GM18873 (cell line): ENCODE data around the gene AQP2.

Experiments used
- ATAC-seq: cut with Tn5 transposase; IDR thresholded peaks from one replicate; pipeline ENCODE4 v1.9.1; 2021; ENCODE audit warnings: mild to moderate bottlenecking, moderate library complexity, moderate number of reproducible peaks; ENCODE audit not compliant: unreplicated experiment, low FRiP score

Gene AQP2

DNA sequence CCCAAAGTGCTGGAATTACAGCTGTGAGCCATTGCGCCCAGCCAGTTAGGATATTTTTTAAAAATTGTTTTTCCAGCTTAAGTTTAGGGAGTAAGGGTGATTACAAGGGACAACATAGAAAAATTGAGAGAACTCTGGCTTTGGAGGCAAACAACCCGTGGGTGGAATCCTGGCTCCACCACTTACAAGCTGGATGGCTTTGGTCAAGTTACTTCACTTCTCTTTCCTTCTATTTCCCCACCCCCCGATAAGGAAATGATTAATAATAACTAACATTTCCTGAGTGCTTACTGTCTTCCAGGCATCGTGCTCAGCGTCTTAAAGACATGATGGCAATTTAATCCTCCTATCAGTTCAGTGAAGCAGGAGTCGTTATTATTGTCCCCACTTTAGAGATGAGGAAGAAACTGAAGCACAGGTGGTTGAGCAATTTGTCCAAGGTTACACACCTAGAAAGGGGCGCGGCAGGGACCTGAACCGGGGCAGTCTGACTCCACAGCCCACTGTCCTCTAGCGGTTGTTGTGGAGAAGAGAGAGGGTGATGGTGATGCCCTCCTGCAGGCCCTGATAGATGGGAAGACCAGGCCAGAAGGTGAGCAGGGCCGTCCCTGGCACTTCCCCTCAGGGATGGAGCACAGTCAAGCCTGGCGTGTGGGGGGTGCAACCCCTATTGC is 30.2 kb upstream of the AQP2 start:
- ATAC-seq: no peak

DNA sequence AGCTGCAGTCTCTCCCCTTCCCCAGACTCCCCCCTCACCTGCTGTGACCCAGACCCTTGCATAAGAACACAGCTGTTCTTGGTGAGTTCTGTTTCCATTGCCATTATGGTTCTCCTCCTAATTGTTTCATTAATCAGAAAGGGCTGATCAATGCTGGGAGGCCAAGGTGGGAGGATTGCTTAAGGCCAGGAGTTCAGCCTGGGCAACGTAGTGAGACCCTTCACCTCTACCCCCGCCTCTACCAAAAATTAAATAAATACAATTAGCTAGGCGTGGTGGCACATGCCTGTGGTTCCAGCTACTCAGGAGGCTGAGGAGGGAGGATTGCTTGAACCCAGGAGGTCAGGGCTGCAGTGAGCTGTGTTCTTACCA is 29.6 kb upstream of the AQP2 start:
- no peak for ATAC-seq

DNA sequence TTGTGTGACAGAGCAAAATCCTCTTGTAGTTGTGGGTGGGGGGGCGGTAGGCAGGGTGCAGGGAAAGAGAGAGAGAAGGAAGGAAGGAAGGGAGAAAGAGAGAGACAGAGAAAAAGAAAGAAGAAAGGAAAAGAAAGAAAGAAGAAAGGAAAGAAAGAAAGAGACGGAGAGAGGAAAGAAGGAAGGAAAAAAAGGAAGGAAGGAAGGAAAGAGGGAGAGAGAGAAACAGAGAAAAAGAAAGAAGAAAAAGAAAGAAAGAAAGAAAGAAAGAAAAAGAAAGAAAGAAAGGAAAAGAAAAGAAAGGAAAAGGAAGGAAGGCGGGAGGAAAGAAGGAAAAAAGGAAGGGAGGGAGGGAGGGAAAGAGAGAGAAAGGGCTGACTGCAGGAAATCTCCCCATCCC is 29.2 kb upstream of the AQP2 start:
- no peak for ATAC-seq

DNA sequence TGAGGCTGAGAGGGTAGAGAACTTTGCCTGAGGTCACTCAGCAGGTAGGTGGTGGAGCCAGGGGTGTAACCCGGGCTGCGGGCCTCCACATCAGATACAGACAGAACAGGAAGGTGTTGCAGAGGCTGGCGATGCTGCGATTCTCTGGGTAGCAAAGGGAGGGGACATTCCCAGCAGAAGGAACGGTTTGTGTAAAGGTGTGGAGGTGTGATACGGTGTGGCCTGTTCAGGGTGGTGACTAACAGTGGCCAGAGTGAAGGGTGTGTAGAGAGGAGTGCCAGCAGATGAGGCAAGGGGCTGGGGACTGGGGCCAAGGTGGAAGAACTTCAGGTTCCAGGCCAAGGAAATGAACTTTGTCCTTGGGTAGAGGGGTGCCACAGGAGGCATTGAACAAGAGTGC is 28.6 kb upstream of the AQP2 start:
- ATAC-seq: no peak

DNA sequence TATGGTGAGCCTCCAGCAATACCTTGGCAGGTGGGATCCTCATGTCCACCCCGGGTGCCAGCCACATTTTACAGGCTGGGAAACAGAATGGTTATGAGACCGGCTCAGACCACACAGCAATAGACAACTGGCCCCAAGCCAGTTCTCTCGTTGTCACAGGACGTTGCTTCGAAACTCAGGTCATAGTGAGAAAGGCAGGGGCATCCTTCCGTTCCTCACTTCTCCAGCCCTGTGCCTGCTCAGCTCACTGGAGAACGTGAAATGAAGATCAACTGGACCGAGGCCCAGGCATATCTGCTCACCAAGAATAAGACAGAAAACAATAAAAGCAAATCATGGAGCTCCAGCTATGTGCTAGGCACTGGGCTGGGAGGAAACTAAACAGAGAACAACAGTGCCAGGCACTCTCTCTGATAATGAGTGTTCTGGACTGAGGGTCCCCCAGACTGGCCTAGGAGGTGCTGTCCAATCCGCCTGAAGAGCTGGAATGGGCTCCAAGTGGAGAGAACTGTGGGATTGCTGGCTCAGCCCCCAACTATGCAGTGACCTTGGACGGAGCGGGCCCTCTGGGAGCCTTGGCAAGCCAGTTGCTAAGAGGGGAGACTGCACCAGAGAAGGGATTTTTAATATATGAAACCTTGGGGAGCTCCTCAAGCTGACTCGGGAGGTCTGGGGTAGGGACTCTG is 28.0 kb upstream of the AQP2 start:
- no peak for ATAC-seq

DNA sequence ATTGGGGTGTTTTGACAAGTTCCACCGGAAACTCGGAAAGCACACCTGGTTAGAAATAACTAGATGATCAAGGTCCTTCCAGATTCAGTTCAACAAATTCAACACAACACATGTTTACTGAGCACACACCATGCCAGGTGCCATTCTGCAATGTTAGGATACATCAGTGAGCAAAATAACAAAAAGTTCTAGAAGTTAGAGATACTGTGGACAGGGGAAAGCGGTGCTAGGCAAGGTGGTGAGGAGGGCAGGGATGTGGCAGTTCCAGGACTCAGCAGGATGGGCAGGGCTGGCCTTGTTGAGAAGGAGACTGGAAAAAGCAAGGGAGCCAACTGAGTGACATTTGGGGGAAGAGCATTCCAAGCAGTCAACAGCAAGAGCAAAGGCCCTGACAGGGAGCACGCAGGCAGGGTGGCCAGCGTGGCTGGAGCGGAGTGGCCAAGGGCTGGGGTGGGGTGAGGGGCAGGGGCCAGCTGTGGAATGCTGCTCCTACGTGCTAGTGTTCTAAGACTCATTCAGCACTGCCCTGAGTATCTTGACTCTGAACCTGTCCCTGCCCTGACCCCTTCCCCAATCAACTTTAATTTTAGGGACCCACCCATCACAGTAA is 27.4 kb upstream of the AQP2 start:
- no peak for ATAC-seq

DNA sequence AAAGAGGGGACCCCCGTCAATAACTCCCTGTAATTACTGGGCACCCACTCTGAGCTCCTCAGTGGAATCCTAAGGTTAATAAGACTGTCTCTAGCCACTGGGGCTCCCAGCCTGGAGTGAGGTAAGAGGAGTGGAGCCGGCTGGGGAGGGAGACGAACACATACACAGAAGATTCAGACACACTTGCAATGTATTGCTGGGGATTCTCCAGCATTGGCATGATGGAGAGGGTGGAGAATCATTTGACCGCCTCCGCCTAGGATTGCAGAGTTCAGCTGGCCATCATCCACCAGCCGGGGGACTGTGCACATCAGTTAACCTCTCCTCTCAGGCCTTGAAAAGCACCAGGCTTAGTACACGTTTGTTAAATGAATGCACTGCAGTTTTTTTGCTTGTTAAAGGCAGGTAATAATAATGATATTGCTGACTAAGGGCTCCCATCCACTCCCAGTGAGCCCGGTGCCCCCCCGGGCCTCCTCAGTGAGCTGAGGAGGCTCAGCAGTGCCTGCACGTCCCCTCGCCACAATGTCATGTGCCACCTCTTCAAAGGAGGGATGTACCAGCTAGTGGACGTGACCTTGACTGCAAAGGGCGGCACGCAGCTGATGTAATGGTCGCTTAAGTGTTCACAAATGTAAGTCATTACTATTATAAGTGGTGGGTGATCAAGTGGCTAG is 26.5 kb upstream of the AQP2 start:
- ATAC-seq: no peak

DNA sequence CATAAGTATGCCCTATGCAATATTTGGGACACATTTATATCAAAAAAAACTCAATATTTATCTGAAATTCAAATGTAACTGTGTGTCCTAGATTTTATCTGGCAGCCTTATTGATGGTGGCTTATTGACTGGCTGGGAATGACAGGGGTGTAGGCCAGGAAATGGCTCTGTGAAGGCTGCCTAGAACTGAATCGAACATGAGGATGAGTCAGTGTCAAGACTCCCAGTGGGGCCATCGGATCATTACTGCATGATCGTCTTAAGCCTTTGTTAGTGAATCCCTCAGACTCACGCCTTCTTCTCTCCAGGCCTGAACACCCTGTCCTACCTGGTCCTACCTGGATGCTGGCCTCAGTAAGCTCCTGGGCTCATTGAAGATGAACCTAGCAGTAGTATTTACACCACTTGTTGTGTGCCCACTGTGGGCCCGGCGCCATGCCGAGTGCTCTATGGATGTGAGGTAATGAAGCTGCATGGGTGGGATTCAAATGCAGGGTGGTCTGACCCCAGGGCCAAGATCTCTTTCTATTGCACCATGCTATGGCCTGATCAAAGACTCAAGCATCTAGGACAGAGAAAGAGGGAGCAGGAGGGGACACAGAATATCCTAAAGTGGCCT is 25.8 kb upstream of the AQP2 start:
- no peak for ATAC-seq

DNA sequence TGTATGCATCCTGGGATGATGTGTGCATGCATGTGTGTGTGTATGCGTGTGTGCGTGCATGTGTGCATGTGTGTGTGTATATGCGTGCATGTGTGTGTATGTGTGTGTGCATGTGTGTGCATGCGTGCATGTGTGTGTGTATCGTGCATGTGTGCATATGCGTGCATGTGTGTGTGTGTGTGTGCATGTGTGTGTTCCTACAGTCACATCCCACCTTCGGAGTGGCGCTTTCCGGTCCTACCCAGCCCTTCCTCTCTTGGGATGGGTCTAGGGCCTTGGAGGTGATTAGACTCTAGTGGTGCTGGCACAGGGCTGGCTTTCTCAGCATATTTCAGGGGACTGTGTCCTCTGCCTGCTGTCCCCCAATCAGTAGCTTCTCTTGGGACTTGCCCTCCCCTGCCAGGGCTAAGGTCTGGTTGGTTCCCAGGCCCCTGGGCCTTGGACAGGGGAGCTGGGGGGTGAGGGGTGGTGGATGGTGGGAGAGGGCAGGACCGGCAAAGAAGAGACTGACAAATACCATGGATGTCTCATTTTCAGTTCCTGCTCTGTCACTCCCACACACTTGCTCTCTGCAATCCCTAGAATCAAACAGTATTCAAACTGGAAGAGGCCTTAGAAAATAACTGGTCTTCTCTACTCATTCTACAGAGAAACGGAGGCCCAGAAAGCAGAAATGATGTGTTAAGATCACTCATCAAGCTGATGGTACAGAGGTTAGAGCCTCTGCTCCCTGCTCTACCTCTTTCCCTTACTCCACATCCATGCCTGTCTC is 24.9 kb upstream of the AQP2 start:
- no peak for ATAC-seq

DNA sequence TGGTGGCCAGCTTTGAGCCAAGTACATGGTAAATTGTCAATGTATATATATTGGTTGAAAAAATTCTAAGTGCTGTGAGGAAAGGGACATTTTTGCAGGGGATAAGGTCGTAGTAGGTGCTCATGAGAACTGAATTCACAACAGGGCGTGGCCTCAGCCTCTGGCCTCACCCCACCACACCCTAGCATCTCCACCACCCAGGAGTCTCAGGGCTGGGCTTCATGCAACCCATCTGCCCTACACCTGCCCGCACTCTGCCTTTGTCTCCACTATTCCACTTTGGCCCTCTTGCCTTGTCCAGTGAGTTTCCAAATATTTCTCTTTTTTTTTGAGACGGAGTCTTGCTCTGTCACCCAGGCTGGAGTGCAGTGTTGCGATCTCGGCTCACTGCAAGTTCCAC is 22.1 kb upstream of the AQP2 start:
- ATAC-seq: no peak

DNA sequence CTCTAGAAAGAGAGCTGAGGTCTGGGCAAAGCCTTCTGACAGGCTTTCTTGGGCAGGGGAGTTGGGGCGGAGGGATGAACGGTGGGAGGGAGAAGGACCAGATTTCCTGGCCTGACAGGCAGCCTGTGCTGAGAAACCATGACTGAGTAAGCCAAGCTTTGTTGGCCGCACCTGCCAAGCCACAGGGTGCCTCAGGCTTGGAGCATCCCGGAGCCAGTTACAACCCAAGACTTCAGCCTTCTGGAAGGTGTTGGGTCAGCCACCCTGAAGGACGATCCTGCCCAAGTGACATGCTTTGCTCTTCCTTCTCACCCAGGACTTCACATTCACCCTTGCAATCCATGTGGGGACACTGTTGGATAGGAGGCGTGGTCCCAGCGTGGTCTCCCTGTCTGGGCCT is 21.0 kb upstream of the AQP2 start:
- no peak for ATAC-seq

DNA sequence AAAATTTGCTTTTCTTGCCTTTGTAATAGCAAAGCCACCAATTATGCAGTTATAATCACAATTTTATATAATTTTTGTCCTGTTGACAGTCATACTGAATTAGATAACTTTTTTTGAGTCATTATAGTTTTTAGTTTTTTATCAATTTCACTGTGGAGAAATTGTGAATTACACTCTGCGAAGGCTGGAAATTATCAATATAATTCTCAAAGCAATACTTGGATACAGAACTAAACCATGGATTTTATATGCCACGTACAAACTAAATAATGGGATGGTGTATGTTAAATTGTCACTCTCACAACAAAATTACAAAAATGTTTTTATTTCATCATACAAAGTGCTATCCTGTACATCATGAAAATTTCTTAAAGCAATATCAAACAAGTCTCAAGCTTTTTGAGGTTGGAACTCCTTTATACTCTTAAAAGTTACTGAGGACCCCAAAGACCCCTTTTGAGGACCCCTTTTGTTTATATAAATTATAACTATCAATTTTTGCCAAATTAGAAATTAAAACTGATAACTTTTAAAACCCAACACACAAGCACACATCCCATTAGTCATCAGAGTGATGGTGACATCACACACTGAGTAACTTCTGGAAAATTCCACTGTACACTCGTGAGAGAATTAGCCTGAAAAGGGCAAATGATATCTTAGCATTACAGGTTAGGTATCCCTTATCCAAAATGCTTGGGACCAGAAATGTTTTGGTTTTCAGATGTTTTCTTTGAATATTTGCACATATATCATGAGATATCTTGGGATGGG is 19.8 kb upstream of the AQP2 start:
- ATAC-seq: no peak

DNA sequence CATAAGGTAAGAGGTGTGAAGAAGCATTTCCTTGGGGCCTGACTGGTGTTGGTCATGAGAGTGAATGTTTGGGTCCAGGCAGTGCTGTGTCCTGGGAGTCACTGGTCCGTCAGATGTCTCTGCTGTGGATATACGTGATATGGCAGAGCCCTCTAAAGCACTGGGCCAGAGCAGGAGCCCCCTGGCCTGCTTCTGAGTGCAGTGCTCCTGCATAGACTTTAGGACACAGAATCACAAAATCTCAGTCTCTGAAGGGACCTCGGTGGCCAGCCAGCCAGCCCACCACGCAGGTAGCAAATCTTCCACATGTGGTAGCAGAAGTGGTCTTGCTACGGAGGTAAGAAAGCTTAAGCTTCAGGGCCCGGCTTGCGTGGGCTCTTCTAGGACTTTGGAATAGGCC is 18.5 kb upstream of the AQP2 start:
- ATAC-seq: no peak

DNA sequence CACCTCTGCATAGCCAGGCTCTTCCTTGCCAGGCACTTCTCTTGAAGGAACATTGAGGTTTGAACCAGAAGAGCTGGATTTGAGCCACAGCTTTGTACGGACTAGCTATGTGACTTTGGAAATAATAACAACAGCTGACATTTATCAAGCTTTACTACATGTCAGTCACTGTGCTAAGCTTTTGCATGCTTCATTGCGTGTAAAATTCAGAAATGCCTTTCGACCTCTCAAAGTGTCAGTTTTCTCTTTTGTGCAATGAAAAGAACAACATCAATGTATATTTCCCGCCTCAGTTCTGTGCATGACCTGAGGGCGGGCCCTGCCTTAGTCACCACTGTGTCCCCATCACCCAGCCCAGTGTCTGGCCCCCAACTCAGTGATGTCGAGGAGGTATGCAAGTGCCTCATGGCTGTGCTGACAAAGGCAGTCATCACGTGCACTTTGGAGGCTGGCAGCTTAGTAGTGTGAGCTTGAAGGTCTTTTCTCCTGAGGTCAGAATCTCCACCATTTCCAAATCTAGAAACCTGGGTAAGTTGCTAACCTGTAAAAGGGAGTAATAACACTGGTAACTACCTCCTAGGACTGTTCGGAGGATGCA is 17.9 kb upstream of the AQP2 start:
- ATAC-seq: no peak

DNA sequence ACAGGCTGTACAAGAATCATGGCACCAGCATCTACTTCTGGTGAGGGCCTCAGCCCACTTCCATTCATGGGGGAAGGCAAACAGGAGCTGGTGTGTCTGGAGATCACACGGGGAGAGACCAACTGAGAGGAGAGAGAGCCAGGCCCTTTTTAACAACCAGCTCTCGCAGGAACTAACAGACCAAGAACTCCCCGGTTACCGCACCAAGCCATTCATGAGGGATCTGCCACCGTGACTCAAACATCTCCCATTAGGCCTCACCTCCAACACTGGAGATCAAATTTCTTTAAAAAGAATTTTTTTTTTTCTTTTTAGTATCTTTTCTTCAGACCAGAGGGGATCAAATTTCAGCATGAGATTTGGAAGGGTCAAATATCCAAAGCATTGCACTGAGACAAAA is 16.7 kb upstream of the AQP2 start:
- no peak for ATAC-seq

DNA sequence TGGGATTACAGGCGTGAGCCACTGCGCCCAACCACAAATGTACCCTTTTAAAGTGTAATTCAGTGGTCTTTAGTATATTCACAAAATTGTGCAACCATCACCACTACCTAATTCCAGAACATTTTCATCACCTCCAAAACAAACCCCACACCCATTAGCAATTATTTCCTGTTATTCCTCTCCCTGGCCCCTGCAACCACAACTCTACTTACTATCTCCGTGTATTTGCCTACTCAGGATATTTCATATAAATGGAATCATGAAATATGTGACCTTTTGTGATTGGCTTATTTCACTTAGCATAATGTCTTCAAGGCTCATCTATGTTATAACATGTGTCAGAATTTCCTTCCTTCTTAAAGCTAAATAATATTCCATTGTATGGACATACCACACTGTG is 16.0 kb upstream of the AQP2 start:
- no peak for ATAC-seq

DNA sequence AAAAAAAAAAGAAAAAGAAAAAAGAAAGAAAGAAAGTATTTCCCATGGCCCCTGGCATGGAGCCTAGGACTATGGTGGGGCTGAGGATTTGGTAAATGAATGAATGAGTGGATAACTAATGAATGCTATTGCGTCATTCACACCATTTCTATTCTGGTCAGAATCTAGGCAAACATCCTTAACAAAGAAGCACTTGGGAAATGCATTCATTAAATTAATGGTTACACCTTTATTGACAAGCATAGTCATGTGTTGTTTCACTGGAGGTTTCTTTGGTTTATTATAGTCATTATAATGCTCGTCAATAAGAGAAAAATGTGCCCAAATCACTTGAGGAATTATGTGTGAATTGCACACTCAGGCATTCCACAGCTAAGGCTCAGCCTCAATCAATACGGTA is 13.6 kb upstream of the AQP2 start:
- no peak for ATAC-seq

DNA sequence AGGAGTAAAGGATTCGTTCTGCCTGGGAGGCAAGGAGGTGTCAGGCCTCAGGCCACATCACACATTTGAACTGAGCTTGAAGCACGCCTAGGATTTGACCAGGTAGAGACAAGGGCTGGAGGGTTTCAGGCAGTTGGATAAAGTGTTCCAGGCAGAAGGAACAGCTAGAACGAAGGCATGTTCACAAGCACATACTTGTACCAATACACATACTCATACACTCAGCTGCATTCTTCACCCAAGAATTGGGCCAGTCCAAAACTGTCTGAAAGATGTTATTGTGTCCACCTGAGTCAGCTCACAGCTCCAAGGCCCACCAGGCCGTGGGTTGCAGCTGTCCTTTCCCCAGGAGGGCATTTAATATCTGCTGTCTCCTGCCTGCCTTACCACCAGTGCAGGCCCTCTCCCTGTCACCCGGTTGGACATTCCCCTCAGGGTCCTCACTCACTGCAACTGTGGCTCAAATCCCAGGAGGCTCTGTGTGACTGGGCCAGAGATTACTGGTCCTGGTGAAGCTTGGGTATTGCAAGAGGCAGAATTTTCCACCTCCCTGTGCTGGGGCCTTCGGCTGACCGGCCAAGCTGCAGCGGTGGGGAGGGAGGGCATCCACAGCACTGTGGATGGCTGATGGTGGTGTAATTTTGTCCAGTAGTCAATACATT is 12.8 kb upstream of the AQP2 start:
- no peak for ATAC-seq

DNA sequence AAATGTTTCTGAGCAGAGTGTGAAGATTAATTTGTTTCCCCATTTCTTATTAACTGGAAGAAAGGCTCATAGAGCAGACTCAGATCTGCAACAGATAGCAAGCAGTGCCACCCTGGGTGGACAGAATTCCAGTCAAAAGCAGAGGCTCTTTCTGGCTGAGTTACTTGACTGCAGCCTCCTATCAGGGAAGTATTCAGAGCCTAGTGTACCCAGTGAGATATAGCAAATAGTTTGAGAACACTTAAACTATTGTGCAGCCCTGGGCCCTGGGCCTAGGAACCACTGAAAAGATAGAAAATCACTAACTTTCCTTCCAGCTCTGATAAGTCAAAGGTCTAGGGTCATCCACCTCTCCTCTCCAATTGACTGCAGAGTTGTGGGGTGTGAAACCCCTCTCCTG is 11.2 kb upstream of the AQP2 start:
- ATAC-seq: no peak
